GM23338 (cell line): ENCODE results near the gene SORBS1. TPM values are rescaled to one million over a fixed set of nuclear protein-coding genes. Genes with fewer than 3 reads are reported as not detected.

Experiments used
- ATAC-seq: fragments of 200-7000 bp; cut with Tn5 transposase; 3 replicates; pipeline ENCODE4 v1.9.1; 2020
- DNase-seq: peaks from one replicate; pipeline ENCODE4 v3.0.0-alpha.2; 2015; ENCODE audit warnings: low spot score
- H2AFZ ChIP-seq: fragments of 200-600 bp; sonication (generic); 2 replicates; pipeline ENCODE4 v1.8.0; 2016; ENCODE audit warnings: antibody characterized with exemption, mild to moderate bottlenecking, moderate library complexity
- H3F3A ChIP-seq: fragments of 200-600 bp; sonication (generic); replicated peaks from 2 replicates; pipeline ENCODE4 v1.8.0; 2017; ENCODE audit warnings: antibody characterized with exemption, mixed run types, low read depth
- H3K27ac ChIP-seq: fragments of 200-600 bp; sonication (generic); 2 replicates; pipeline ENCODE4 v1.6.1; 2016; ENCODE audit warnings: low read depth
- H3K27me3 ChIP-seq: fragments of 200-600 bp; sonication (generic); 2 replicates; pipeline ENCODE4 v1.8.0; 2016; ENCODE audit warnings: mild to moderate bottlenecking, mixed run types, moderate library complexity; ENCODE audit not compliant: insufficient read depth
- H3K36me3 ChIP-seq: fragments of 200-600 bp; sonication (generic); 2 replicates; pipeline ENCODE4 v1.8.0; 2016; ENCODE audit warnings: mild to moderate bottlenecking; ENCODE audit not compliant: insufficient read depth
- H3K4me1 ChIP-seq: fragments of 200-600 bp; sonication (generic); 2 replicates; pipeline ENCODE4 v1.8.0; 2016; ENCODE audit warnings: mild to moderate bottlenecking, moderate library complexity; ENCODE audit not compliant: insufficient read depth
- H3K4me2 ChIP-seq: fragments of 200-600 bp; sonication (generic); 2 replicates; pipeline ENCODE4 v1.7.1; 2017; ENCODE audit warnings: mixed run types
- H3K4me3 ChIP-seq: fragments of 200-600 bp; sonication (generic); 2 replicates; pipeline ENCODE4 v1.6.1; 2016; ENCODE audit warnings: mixed run types
- H3K79me2 ChIP-seq: fragments of 200-600 bp; sonication (generic); replicated peaks from 2 replicates; pipeline ENCODE4 v1.8.0; 2017; ENCODE audit warnings: mild to moderate bottlenecking; ENCODE audit not compliant: insufficient read depth
- H3K9me2 ChIP-seq: fragments of 200-600 bp; sonication (generic); 2 replicates; pipeline ENCODE4 v1.8.0; 2017; ENCODE audit not compliant: insufficient read depth
- H4K20me1 ChIP-seq: fragments of 200-600 bp; sonication (generic); replicated peaks from 2 replicates; pipeline ENCODE4 v1.8.0; 2017; ENCODE audit warnings: mild to moderate bottlenecking; ENCODE audit not compliant: insufficient read depth
- H3K27ac Mint-ChIP-seq: 2 replicates; pipeline ENCODE4 v1.8.0; 2020; ENCODE audit warnings: inconsistent platforms, mild to moderate bottlenecking, moderate library complexity, mixed read lengths
- H3K27me3 Mint-ChIP-seq: 3 replicates; pipeline ENCODE4 v1.8.0; 2022; ENCODE audit warnings: low read depth, mild to moderate bottlenecking, moderate library complexity, mixed read lengths, inconsistent platforms; ENCODE audit not compliant: insufficient read depth, poor library complexity
- H3K36me3 Mint-ChIP-seq: 3 replicates; pipeline ENCODE4 v1.8.0; 2021; ENCODE audit warnings: low read depth, mild to moderate bottlenecking, inconsistent platforms, moderate library complexity, mixed read lengths
- H3K4me1 Mint-ChIP-seq: 3 replicates; pipeline ENCODE4 v1.8.0; 2020; ENCODE audit warnings: mild to moderate bottlenecking, inconsistent platforms, mixed read lengths
- H3K4me3 Mint-ChIP-seq: 3 replicates; pipeline ENCODE4 v1.8.0; 2021; ENCODE audit warnings: moderate library complexity, mild to moderate bottlenecking, inconsistent platforms, mixed read lengths
- H3K9me3 Mint-ChIP-seq: 3 replicates; pipeline ENCODE4 v1.8.0; 2020; ENCODE audit warnings: moderate library complexity, mild to moderate bottlenecking, inconsistent platforms, mixed read lengths
- CREB1 ChIP-seq: fragments of 250-450 bp; sonication (Bioruptor Pico); IDR thresholded peaks from 2 replicates; pipeline ENCODE4 v1.5.0; 2020; ENCODE audit warnings: low read depth, mild to moderate bottlenecking, moderate library complexity
- ETS1 ChIP-seq: IDR thresholded peaks from 2 replicates; pipeline ENCODE4 v1.6.1; 2016; ENCODE audit warnings: antibody characterized with exemption
- EZH2phosphoT487 ChIP-seq: fragments of 200-600 bp; sonication (generic); IDR thresholded peaks from one replicate; pipeline ENCODE4 v1.8.1; 2018; ENCODE audit warnings: antibody characterized with exemption; ENCODE audit not compliant: unreplicated experiment
- JUNB ChIP-seq: IDR thresholded peaks from one replicate; pipeline ENCODE4 v1.6.1; 2016; ENCODE audit warnings: antibody characterized with exemption; ENCODE audit not compliant: unreplicated experiment
- POLR2AphosphoS5 ChIP-seq: IDR thresholded peaks from 2 replicates; pipeline ENCODE4 v1.6.1; 2016; ENCODE audit warnings: antibody characterized with exemption, low read depth
- REST ChIP-seq: IDR thresholded peaks from one replicate; pipeline ENCODE4 v1.6.1; 2018; ENCODE audit warnings: antibody characterized with exemption; ENCODE audit not compliant: unreplicated experiment
- ZNF114 ChIP-seq: fragments of 250-450 bp; sonication (Bioruptor Pico); IDR thresholded peaks from 2 replicates; pipeline ENCODE4 v1.5.0; 2020; ENCODE audit warnings: mild to moderate bottlenecking, moderate library complexity
- ZNF331 ChIP-seq: fragments of 250-450 bp; sonication (Bioruptor Pico); IDR thresholded peaks from 2 replicates; pipeline ENCODE4 v1.5.0; 2020; ENCODE audit warnings: low read depth, mild to moderate bottlenecking, moderate library complexity
- polyA plus RNA-seq: library from polyadenylated mRNA; unstranded; fragments of >200 nt; fragmentation: Nextera tagmentation; extraction: Ambion mirVana; gene quantifications from 2 replicates; pipeline ENCODE4 v1.2.1, GENCODE V29; 2016
- total RNA-seq: library from RNA; depleted of rRNA; stranded (reverse); fragments of >200 nt; shearing (Covaris generic); gene quantifications from 2 replicates; pipeline ENCODE4 v1.2.3, GENCODE V29; 2014
- TF ChIP-seq, protein P1 (sequence below), 2 experiments: fragments of 200-600 bp in 1 of 2; sonication (generic) in 1 of 2; conservative IDR thresholded peaks; 2 replicates each; pipeline versions ENCODE4 v1.5.1 to v1.6.1; 2016 to 2017; ENCODE audit warnings: antibody characterized with exemption in 2 of 2, low read depth in 2 of 2, mild to moderate bottlenecking in 2 of 2, moderate library complexity in 1 of 2

SORBS1 gene
- total and polyA plus RNA-seq, 2 experiments from 2014 or later = 47.7 to 51.5 TPM

- TF ChIP-seq, protein P1, sequence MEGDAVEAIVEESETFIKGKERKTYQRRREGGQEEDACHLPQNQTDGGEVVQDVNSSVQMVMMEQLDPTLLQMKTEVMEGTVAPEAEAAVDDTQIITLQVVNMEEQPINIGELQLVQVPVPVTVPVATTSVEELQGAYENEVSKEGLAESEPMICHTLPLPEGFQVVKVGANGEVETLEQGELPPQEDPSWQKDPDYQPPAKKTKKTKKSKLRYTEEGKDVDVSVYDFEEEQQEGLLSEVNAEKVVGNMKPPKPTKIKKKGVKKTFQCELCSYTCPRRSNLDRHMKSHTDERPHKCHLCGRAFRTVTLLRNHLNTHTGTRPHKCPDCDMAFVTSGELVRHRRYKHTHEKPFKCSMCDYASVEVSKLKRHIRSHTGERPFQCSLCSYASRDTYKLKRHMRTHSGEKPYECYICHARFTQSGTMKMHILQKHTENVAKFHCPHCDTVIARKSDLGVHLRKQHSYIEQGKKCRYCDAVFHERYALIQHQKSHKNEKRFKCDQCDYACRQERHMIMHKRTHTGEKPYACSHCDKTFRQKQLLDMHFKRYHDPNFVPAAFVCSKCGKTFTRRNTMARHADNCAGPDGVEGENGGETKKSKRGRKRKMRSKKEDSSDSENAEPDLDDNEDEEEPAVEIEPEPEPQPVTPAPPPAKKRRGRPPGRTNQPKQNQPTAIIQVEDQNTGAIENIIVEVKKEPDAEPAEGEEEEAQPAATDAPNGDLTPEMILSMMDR (conservative IDR thresholded peaks at IDR 0.05; ENCODE audit: low read depth in 2 of 2) = no peak
- no peak for TF ChIP-seq EZH2phosphoT487
- TF ChIP-seq ZNF331 (CRISPR knock-in tag) = no peak
- no peak for TF ChIP-seq ETS1
These were observed 55.0 kb downstream of the SORBS1 start (continued) for GRCh38 chr10:95506056-95506737.

- no peak overlapping the region for H3K4me3 Mint-ChIP-seq
- TF ChIP-seq JUNB (no peak), ZNF331 (CRISPR knock-in tag) (no peak), REST (no peak), CREB1 (CRISPR knock-in tag) (no peak), ZNF114 (CRISPR knock-in tag) (no peak), EZH2phosphoT487 (no peak), POLR2AphosphoS5 (no peak), ETS1 (no peak)
- TF ChIP-seq, protein P1 (conservative IDR thresholded peaks at IDR 0.05; ENCODE audit: low read depth in 2 of 2) = no peak
These were observed 55.5 kb downstream of the SORBS1 start for GRCh38 chr10:95505641-95506040.

More at GRCh38 chr10:95505641-95506040, 55.5 kb downstream of the SORBS1 start:
- Mint-ChIP-seq H3K27me3 (no peaks in the 10 kb centered on the region), H3K4me1 (peaks cover 54% of the 10 kb centered on the region), H3K27ac (no peak overlapping the region), H3K9me3 (no peaks in the 10 kb centered on the region), H3K36me3 (no peaks in the 10 kb centered on the region)
- Histone ChIP-seq H2AFZ (no peak overlapping the region), H3K36me3 (no peaks in the 10 kb centered on the region), H3K4me1 (peaks cover 42% of the 10 kb centered on the region), H3K79me2 (peaks cover 54% of the 10 kb centered on the region), H3K27me3 (no peaks in the 10 kb centered on the region), H3K9me2 (no peaks in the 10 kb centered on the region), H3K4me2 (no peak overlapping the region), H4K20me1 (no peaks in the 10 kb centered on the region; the same call in 1 of the 2 replicates), H3F3A (no peaks in the 10 kb centered on the region), H3K27ac (no peak overlapping the region), H3K4me3 (no peak overlapping the region)
- ATAC-seq = no peak
- no peak for DNase-seq
